Measurements from ENCODE around the gene KLF5. TPM values are rescaled to one million over a fixed set of nuclear protein-coding genes. Genes with fewer than 3 reads are reported as not detected.

KLF5 gene
- polyA plus RNA-seq (2012; rRNA removed): 2.7 and 3.9 TPM in 2 replicates
- 2.9 and 3.2 TPM in 2 replicates for polyA plus RNA-seq (2012; cell fraction: cytosol; rRNA removed)
- polyA plus RNA-seq (2012; cell fraction: nucleus; rRNA removed): 1.5 and 3.4 TPM in 2 replicates

- CTCF ChIA-PET: interaction anchor here (0.6 to 1.4 kb wide), 8 partner anchors 11 to 1934 kb away, joined by 3 to 4 read pairs (median 3); no protein-coding TSS in a partner anchor
- H3K4me1 ChIP-seq (ENCODE audit: control insufficient read depth in 1 of 2, insufficient read depth in 2 of 2, low read depth in 1 of 2, low read length in 1 of 2): peaks cover 7 to 10% of the 10 kb centered on the region in 2 experiments; a peak in 3 of 4 replicates
- no peak for TF ChIP-seq SIN3A (IDR thresholded peaks at IDR 0.05; ENCODE audit: borderline replicate concordance, low read depth, low read length)
- no peak for TF ChIP-seq RXRA (IDR thresholded peaks at IDR 0.05; ENCODE audit: borderline replicate concordance, low read depth)
- TF ChIP-seq MAX (IDR thresholded peaks at IDR 0.05; ENCODE audit: low read depth): peak; percentile 96
- no peak for TF ChIP-seq ZBTB33 (IDR thresholded peaks at IDR 0.05; ENCODE audit: borderline replicate concordance, low read depth)
- TF ChIP-seq RCOR1 (IDR thresholded peaks at IDR 0.05; ENCODE audit: low read length): peak; percentile 48
- TF ChIP-seq JUND (IDR thresholded peaks at IDR 0.05): no peak
- peak; percentile 42; the same call in 1 of the 2 replicates for TF ChIP-seq POLR2AphosphoS5 (IDR thresholded peaks at IDR 0.05; ENCODE audit: low read depth, low read length)
- TF ChIP-seq SMC3 (IDR thresholded peaks at IDR 0.05; ENCODE audit: low read depth, low read length): no peak
- TF ChIP-seq YY1 (IDR thresholded peaks at IDR 0.05; ENCODE audit: low read depth): no peak
- TF ChIP-seq RFX5 (IDR thresholded peaks at IDR 0.05; ENCODE audit: low read length): peak; percentile 29; the same call in 1 of the 2 replicates
- TF ChIP-seq NRF1 (IDR thresholded peaks at IDR 0.05; ENCODE audit: low read depth, low read length): peak; percentile 67
- peak; percentile 83 for TF ChIP-seq MXI1 (IDR thresholded peaks at IDR 0.05; ENCODE audit: low read depth, low read length)
- TF ChIP-seq EP300 (IDR thresholded peaks at IDR 0.05; ENCODE audit: borderline replicate concordance in 1 of 2, low read depth in 1 of 2, low read length in 1 of 2): no peak
- TF ChIP-seq RAD21 (IDR thresholded peaks at IDR 0.05; ENCODE audit: low read length): no peak
- TF ChIP-seq USF2 (IDR thresholded peaks at IDR 0.05; ENCODE audit: borderline replicate concordance, low read depth, low read length): no peak
- no peak for TF ChIP-seq FOSL2 (IDR thresholded peaks at IDR 0.05; ENCODE audit: borderline replicate concordance, low read depth)
- no peak for TF ChIP-seq EZH2phosphoT487 (IDR thresholded peaks at IDR 0.05; ENCODE audit: borderline replicate concordance, low read depth)
- TF ChIP-seq ELF1 (IDR thresholded peaks at IDR 0.05): no peak
- no peak for TF ChIP-seq FOXM1 (IDR thresholded peaks at IDR 0.05; ENCODE audit: low read depth)
- no peak for TF ChIP-seq REST (IDR thresholded peaks at IDR 0.05; ENCODE audit: low read depth, low read length)
- TF ChIP-seq CHD2 (IDR thresholded peaks at IDR 0.05; ENCODE audit: low read length, partially characterized antibody): peak; percentile 77
- TF ChIP-seq CTCF (IDR thresholded peaks at IDR 0.05): no peak
These were observed at the start of gene KLF5 for GRCh38 chr13:73058736-73059459. Gene KLF5 (plus strand): TSS chr13:73059005. CDS start chr13:73059328, 323 bp downstream.

More at GRCh38 chr13:73058736-73059459, at the start of gene KLF5:
- Histone ChIP-seq H3K9me2 (no peaks in the 10 kb centered on the region), H2AFZ (ENCODE audit: low read depth) (peak within 1 kb of the TSS; percentile 85; the same call in 1 of the 2 replicates), H3K36me3 (replicated peaks in 1 of 2; ENCODE audit: control insufficient read depth in 1 of 2, insufficient read depth in 2 of 2, low read length in 1 of 2) (no peaks in the 10 kb centered on the region), H3K9ac (peak within 1 kb of the TSS; percentile 46; the same call in 1 of the 2 replicates), H3K4me3 (ENCODE audit: low read depth in 2 of 2, low read length in 1 of 2) (peak within 1 kb of the TSS; percentile 75 to 76), H4K20me1 (ENCODE audit: insufficient read depth) (no peaks in the 10 kb centered on the region), H3K27me3 (ENCODE audit: insufficient read depth) (no peaks in the 10 kb centered on the region), H3F3A (replicated peaks; ENCODE audit: insufficient read depth) (peaks cover 24% of the 10 kb centered on the region), H3K4me2 (peak within 1 kb of the TSS; percentile 71), H3K79me2 (ENCODE audit: insufficient read depth) (no peaks in the 10 kb centered on the region), H3K9me3 (no peaks in the 10 kb centered on the region), H3K27ac (ENCODE audit: low read depth in 2 of 2, low read length in 1 of 2) (no peak within 1 kb of the TSS; a peak in 1 of 4 replicates)
- POLR2A ChIA-PET: no interaction called here
- peak; percentile 99 for DNase-seq
- 0% methylated on average over 9 of the region's 93 CpGs for whole genome bisulfite sequencing (ENCODE audit: low lambda C conversion rate)
